Measurements from ENCODE around the gene SPDEF.
A peak's percentile ranks its signal among the peaks of the same experiment; 100 is the strongest.

Gene SPDEF

DNA sequence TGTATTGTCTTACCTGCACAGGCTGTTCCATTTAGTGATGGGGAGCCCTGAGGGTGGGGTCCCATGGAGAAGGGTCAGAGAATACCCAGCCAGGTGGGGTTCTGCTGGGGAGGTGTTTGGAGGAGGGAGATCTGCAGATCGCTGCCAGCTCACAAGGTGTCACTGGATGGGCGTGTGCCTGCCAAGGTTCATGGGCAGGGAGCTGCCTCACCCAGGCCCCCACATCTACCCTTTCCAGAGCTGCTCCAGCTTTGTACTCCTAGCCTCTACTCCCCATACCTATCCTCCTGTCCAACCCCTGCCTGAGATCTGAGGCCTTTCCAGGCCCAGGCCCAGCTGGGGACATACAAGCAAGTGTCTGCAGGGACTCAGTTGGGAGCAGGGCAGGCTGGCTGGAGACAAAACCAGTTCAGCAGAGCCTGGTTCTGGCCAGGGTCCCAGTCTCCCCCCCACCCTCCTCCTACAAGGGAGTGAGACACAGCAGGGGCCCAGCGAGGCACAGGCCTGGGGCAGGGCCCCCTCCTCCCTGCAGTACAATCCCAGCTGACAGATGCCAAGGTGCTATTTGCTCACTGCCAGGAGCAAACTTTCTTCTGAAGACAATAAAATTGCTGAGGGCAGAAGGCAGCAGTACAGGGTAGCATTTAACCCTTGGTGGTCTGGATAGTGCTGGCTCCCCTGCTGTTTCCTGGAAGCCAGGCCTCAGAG is 19.7 kb downstream of the SPDEF start:
- peak; percentile 10; the same call in 1 of the 3 replicates for ATAC-seq
- TF ChIP-seq ZFP3 (CRISPR knock-in tag; IDR thresholded peaks at IDR 0.05), result no peak
- TF ChIP-seq BACH2 (CRISPR knock-in tag; IDR thresholded peaks at IDR 0.05; ENCODE audit: borderline replicate concordance), result no peak
- no peak for TF ChIP-seq ZNF8 (CRISPR knock-in tag; IDR thresholded peaks at IDR 0.05)
- TF ChIP-seq ISL1 (CRISPR knock-in tag; IDR thresholded peaks at IDR 0.05), result no peak
- no peak for TF ChIP-seq ZFP30 (CRISPR knock-in tag; IDR thresholded peaks at IDR 0.05)
- no peak for TF ChIP-seq ESRRG (CRISPR knock-in tag; IDR thresholded peaks at IDR 0.05)
- TF ChIP-seq SNAI2 (CRISPR knock-in tag; IDR thresholded peaks at IDR 0.05), result no peak
- no peak for TF ChIP-seq PPARA (CRISPR knock-in tag; IDR thresholded peaks at IDR 0.05; ENCODE audit: borderline replicate concordance)
- TF ChIP-seq OSR1 (CRISPR knock-in tag; IDR thresholded peaks at IDR 0.05), result no peak
- TF ChIP-seq TCF4 (CRISPR knock-in tag; IDR thresholded peaks at IDR 0.05; ENCODE audit: borderline replicate concordance), result no peak
- TF ChIP-seq, protein P1, sequence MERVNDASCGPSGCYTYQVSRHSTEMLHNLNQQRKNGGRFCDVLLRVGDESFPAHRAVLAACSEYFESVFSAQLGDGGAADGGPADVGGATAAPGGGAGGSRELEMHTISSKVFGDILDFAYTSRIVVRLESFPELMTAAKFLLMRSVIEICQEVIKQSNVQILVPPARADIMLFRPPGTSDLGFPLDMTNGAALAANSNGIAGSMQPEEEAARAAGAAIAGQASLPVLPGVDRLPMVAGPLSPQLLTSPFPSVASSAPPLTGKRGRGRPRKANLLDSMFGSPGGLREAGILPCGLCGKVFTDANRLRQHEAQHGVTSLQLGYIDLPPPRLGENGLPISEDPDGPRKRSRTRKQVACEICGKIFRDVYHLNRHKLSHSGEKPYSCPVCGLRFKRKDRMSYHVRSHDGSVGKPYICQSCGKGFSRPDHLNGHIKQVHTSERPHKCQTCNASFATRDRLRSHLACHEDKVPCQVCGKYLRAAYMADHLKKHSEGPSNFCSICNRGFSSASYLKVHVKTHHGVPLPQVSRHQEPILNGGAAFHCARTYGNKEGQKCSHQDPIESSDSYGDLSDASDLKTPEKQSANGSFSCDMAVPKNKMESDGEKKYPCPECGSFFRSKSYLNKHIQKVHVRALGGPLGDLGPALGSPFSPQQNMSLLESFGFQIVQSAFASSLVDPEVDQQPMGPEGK (CRISPR knock-in tag; IDR thresholded peaks at IDR 0.05; ENCODE audit: borderline replicate concordance), result no peak
- TF ChIP-seq ZC3H10 (CRISPR knock-in tag; IDR thresholded peaks at IDR 0.05), result no peak
- TF ChIP-seq, protein P2, sequence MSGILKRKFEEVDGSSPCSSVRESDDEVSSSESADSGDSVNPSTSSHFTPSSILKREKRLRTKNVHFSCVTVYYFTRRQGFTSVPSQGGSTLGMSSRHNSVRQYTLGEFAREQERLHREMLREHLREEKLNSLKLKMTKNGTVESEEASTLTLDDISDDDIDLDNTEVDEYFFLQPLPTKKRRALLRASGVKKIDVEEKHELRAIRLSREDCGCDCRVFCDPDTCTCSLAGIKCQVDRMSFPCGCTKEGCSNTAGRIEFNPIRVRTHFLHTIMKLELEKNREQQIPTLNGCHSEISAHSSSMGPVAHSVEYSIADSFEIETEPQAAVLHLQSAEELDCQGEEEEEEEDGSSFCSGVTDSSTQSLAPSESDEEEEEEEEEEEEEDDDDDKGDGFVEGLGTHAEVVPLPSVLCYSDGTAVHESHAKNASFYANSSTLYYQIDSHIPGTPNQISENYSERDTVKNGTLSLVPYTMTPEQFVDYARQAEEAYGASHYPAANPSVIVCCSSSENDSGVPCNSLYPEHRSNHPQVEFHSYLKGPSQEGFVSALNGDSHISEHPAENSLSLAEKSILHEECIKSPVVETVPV (CRISPR knock-in tag; IDR thresholded peaks at IDR 0.05), result no peak
- TF ChIP-seq ZNF565 (CRISPR knock-in tag; conservative IDR thresholded peaks at IDR 0.05; ENCODE audit: low read depth), result no peak
- TF ChIP-seq ARNTL (CRISPR knock-in tag; IDR thresholded peaks at IDR 0.05; ENCODE audit: borderline replicate concordance, low read depth), result no peak
- TF ChIP-seq, protein P3, sequence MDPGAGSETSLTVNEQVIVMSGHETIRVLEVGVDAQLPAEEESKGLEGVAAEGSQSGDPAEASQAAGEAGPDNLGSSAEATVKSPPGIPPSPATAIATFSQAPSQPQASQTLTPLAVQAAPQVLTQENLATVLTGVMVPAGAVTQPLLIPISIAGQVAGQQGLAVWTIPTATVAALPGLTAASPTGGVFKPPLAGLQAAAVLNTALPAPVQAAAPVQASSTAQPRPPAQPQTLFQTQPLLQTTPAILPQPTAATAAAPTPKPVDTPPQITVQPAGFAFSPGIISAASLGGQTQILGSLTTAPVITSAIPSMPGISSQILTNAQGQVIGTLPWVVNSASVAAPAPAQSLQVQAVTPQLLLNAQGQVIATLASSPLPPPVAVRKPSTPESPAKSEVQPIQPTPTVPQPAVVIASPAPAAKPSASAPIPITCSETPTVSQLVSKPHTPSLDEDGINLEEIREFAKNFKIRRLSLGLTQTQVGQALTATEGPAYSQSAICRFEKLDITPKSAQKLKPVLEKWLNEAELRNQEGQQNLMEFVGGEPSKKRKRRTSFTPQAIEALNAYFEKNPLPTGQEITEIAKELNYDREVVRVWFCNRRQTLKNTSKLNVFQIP (CRISPR knock-in tag; IDR thresholded peaks at IDR 0.05; ENCODE audit: borderline replicate concordance, low read depth), result no peak

DNA sequence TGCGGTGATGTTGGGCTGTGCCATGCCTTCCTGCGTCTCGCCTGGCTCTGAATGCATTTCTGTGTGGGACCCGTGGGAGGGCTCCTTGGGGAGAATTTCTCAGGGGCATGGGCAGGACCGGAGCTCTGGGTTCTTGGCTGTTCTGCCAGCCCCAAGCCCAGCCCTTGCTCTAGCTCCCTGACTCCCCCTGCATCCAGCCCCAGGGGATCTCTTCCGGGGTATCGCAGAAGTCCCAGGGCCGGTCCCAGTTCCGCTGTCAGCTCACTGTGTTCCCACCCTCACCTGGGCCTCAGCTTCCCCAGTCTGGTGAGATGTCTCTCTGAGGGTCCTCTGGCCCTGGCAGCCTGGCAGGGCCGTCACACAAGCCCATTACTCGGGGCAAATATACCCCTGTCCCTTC is 20.5 kb downstream of the SPDEF start:
- no peak for TF ChIP-seq GLIS3 (CRISPR knock-in tag; IDR thresholded peaks at IDR 0.05)
- no peak for ATAC-seq

DNA sequence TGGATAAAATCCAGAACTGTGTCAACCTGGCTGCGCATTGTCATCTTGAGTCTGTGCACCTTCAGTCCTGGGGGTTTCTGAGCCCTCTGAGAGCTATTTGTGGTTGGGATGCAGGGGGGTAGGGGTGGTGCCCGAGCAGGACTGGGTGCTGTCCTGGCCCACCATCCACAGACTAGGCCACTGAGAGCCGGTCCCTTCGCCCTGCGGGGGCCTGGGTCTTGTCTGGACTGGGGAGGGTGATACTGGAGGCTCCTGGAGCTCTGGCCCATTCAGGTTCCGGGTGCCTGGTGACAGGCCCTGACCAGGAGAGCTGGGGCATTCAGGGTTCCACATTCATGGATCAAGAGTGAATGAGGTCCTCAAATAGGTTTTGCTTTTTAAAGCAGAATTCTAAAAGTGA is 20.9 kb downstream of the SPDEF start:
- TF ChIP-seq PPARA (CRISPR knock-in tag; IDR thresholded peaks at IDR 0.05; ENCODE audit: borderline replicate concordance), result no peak
- no peak for TF ChIP-seq ZNF565 (CRISPR knock-in tag; conservative IDR thresholded peaks at IDR 0.05; ENCODE audit: low read depth)
- TF ChIP-seq, protein P4, sequence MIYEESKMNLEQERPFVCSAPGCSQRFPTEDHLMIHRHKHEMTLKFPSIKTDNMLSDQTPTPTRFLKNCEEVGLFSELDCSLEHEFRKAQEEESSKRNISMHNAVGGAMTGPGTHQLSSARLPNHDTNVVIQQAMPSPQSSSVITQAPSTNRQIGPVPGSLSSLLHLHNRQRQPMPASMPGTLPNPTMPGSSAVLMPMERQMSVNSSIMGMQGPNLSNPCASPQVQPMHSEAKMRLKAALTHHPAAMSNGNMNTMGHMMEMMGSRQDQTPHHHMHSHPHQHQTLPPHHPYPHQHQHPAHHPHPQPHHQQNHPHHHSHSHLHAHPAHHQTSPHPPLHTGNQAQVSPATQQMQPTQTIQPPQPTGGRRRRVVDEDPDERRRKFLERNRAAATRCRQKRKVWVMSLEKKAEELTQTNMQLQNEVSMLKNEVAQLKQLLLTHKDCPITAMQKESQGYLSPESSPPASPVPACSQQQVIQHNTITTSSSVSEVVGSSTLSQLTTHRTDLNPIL (CRISPR knock-in tag; IDR thresholded peaks at IDR 0.05; ENCODE audit: low read depth), result no peak
- no peak for TF ChIP-seq ZFP3 (CRISPR knock-in tag; IDR thresholded peaks at IDR 0.05)
- TF ChIP-seq OSR1 (CRISPR knock-in tag; IDR thresholded peaks at IDR 0.05), result no peak
- TF ChIP-seq, protein P5, sequence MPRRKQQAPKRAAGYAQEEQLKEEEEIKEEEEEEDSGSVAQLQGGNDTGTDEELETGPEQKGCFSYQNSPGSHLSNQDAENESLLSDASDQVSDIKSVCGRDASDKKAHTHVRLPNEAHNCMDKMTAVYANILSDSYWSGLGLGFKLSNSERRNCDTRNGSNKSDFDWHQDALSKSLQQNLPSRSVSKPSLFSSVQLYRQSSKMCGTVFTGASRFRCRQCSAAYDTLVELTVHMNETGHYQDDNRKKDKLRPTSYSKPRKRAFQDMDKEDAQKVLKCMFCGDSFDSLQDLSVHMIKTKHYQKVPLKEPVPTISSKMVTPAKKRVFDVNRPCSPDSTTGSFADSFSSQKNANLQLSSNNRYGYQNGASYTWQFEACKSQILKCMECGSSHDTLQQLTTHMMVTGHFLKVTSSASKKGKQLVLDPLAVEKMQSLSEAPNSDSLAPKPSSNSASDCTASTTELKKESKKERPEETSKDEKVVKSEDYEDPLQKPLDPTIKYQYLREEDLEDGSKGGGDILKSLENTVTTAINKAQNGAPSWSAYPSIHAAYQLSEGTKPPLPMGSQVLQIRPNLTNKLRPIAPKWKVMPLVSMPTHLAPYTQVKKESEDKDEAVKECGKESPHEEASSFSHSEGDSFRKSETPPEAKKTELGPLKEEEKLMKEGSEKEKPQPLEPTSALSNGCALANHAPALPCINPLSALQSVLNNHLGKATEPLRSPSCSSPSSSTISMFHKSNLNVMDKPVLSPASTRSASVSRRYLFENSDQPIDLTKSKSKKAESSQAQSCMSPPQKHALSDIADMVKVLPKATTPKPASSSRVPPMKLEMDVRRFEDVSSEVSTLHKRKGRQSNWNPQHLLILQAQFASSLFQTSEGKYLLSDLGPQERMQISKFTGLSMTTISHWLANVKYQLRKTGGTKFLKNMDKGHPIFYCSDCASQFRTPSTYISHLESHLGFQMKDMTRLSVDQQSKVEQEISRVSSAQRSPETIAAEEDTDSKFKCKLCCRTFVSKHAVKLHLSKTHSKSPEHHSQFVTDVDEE (CRISPR knock-in tag; IDR thresholded peaks at IDR 0.05), result no peak
- ATAC-seq, result no peak

DNA sequence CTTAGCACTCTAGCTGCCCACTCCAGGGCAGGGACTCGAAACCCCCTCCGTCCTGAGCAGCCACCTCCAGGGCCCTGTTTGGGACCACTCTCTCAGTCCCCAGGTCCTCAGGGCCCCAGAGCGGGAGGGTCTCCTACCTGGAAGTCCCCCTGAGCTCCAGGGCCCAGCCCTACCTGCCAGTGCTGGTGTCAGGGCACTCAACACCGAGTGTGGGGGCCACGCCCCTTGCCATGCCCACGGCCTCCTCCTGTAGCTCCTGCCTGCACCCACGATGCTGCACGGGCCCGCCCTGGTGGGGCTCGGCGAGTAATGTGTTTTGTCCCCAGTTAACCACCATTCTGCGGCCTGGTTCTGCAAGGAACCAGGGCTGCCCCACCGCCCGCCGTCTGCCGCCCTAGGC is 21.5 kb downstream of the SPDEF start:
- no peak for ATAC-seq
- TF ChIP-seq GLIS3 (CRISPR knock-in tag; IDR thresholded peaks at IDR 0.05) (no peak), ZNF565 (CRISPR knock-in tag; conservative IDR thresholded peaks at IDR 0.05; ENCODE audit: low read depth) (no peak), ZNF8 (CRISPR knock-in tag; IDR thresholded peaks at IDR 0.05) (no peak), TOX (CRISPR knock-in tag; IDR thresholded peaks at IDR 0.05; ENCODE audit: borderline replicate concordance) (no peak), OSR1 (CRISPR knock-in tag; IDR thresholded peaks at IDR 0.05) (no peak), CSDC2 (CRISPR knock-in tag; IDR thresholded peaks at IDR 0.05) (no peak), ZC3H10 (CRISPR knock-in tag; IDR thresholded peaks at IDR 0.05) (no peak), PPARA (CRISPR knock-in tag; IDR thresholded peaks at IDR 0.05; ENCODE audit: borderline replicate concordance) (no peak), ESRRG (CRISPR knock-in tag; IDR thresholded peaks at IDR 0.05) (no peak), BACH2 (CRISPR knock-in tag; IDR thresholded peaks at IDR 0.05; ENCODE audit: borderline replicate concordance) (no peak), SNAI2 (CRISPR knock-in tag; IDR thresholded peaks at IDR 0.05) (no peak), TCF4 (CRISPR knock-in tag; IDR thresholded peaks at IDR 0.05; ENCODE audit: borderline replicate concordance) (no peak), ZFP3 (CRISPR knock-in tag; IDR thresholded peaks at IDR 0.05) (no peak)
- TF ChIP-seq, protein P5 (CRISPR knock-in tag; IDR thresholded peaks at IDR 0.05), result no peak
